Left ventricle myocardium inferior (tissue), 1 donor: ENCODE measurements around the gene DCTN4. TPM values are rescaled to one million over a fixed set of nuclear protein-coding genes. Genes with fewer than 3 reads are reported as not detected.

Experiments
- DNase-seq: peaks from one replicate; pipeline ENCODE4 v3.0.0-alpha.2; 2020
- H3K27ac ChIP-seq: fragments of 200-600 bp; replicated peaks from 2 replicates; pipeline ENCODE4 v1.8.0; 2021
- H3K27me3 ChIP-seq: fragments of 200-600 bp; 2 replicates; pipeline ENCODE4 v1.8.0; 2021; ENCODE audit warnings: low read depth
- H3K36me3 ChIP-seq: fragments of 200-600 bp; 2 replicates; pipeline ENCODE4 v1.8.0; 2021
- H3K4me1 ChIP-seq: fragments of 200-600 bp; 2 replicates; pipeline ENCODE4 v1.8.0; 2021
- H3K4me3 ChIP-seq: fragments of 200-600 bp; 2 replicates; pipeline ENCODE4 v1.8.0; 2021; ENCODE audit warnings: mild to moderate bottlenecking, moderate library complexity
- H3K9me3 ChIP-seq: fragments of 200-600 bp; replicated peaks from 2 replicates; pipeline ENCODE4 v1.8.0; 2021
- intact Hi-C: fragments of 100-400 bp; cut with micrococcal nuclease; formaldehyde crosslinking; loops from one replicate; pipeline ENCODE4 v1.11.0; 2022
- total RNA-seq: library from RNA; stranded (reverse); fragmentation: NEBNext Ultra II Directional; extraction: Animal tissue kit (Norgen Biotek cat#: 25700); gene quantifications from one replicate; pipeline ENCODE4 v1.2.1, GENCODE V29; 2021
- TF ChIP-seq, protein P1 (sequence below): fragments of 200-600 bp; IDR thresholded peaks from 2 replicates; pipeline ENCODE4 v1.8.0; 2021; ENCODE audit warnings: antibody characterized with exemption, mild to moderate bottlenecking, borderline replicate concordance
- donor health status: DM: no; HTN: yes; CAD: no; lungs with severe emphysema.

Gene DCTN4
- total RNA-seq, 1 donor from 2014 or later: 43.1 TPM

DNA sequence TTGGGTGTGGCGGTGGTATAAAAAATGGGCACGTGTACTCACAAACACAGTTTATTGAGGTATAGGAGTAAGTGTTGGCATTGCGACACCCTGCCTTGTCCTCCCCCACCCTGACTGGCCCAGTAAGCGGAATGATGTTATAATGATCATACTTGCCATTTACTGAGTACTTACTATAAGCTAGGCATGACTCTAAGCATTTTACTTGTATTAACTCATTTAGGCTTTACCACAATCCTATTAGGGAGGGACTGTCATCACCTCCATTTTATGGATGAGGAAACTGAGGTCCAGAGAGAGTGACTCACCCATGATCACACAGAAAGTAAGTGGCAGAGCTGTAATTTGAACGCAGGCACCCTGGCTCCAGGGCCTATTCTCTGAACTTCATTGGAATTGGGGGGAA, 22.0 kb upstream of the DCTN4 start:
- H3K4me3 ChIP-seq: peak overlapping the region; percentile 75
- intact Hi-C loops: no loop called here
- no peak for DNase-seq

DNA sequence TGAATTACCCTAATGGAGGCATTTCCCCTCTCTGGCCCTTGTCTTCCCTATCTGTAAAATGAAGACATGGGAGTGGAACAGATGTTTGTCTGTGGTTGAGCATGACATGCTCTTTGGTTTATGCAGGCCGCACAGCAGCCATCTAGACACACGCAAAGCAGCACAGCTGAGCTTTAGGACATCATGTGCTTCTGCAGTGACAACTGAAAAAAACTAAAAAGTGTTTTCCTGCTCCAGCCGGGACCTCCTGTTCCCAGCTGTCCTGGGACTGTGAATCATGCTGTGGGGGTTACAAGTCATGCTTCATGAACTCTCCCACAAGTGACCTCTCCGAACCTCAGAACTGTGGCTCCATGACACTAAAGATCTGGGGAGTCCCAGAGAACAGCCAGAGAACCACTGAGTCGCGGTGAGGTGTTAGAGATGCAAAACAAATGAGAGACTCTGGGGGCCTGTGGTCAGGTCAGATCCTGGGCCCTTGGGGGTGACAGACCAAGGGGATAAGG, 21.4 kb upstream of the DCTN4 start:
- peak overlapping the region; percentile 96 for H3K27ac ChIP-seq
- TF ChIP-seq, protein P1, sequence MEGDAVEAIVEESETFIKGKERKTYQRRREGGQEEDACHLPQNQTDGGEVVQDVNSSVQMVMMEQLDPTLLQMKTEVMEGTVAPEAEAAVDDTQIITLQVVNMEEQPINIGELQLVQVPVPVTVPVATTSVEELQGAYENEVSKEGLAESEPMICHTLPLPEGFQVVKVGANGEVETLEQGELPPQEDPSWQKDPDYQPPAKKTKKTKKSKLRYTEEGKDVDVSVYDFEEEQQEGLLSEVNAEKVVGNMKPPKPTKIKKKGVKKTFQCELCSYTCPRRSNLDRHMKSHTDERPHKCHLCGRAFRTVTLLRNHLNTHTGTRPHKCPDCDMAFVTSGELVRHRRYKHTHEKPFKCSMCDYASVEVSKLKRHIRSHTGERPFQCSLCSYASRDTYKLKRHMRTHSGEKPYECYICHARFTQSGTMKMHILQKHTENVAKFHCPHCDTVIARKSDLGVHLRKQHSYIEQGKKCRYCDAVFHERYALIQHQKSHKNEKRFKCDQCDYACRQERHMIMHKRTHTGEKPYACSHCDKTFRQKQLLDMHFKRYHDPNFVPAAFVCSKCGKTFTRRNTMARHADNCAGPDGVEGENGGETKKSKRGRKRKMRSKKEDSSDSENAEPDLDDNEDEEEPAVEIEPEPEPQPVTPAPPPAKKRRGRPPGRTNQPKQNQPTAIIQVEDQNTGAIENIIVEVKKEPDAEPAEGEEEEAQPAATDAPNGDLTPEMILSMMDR: no peak
- H3K27me3 ChIP-seq: no peaks in the 10 kb centered on the region
- no peaks in the 10 kb centered on the region for H3K9me3 ChIP-seq
- H3K4me1 ChIP-seq: peaks cover 85% of the 10 kb centered on the region
- intact Hi-C loops: no loop called here
- peak overlapping the region; percentile 75 for H3K4me3 ChIP-seq
- DNase-seq: peak; percentile 47
- no peaks in the 10 kb centered on the region for H3K36me3 ChIP-seq

More for the DNA sequence above, 22.0 kb upstream of the DCTN4 start:
- TF ChIP-seq, protein P1: no peak
- Histone ChIP-seq H3K27ac (peak overlapping the region; percentile 96), H3K36me3 (no peaks in the 10 kb centered on the region), H3K27me3 (no peaks in the 10 kb centered on the region), H3K4me1 (peaks cover 86% of the 10 kb centered on the region), H3K9me3 (no peaks in the 10 kb centered on the region)

DNA sequence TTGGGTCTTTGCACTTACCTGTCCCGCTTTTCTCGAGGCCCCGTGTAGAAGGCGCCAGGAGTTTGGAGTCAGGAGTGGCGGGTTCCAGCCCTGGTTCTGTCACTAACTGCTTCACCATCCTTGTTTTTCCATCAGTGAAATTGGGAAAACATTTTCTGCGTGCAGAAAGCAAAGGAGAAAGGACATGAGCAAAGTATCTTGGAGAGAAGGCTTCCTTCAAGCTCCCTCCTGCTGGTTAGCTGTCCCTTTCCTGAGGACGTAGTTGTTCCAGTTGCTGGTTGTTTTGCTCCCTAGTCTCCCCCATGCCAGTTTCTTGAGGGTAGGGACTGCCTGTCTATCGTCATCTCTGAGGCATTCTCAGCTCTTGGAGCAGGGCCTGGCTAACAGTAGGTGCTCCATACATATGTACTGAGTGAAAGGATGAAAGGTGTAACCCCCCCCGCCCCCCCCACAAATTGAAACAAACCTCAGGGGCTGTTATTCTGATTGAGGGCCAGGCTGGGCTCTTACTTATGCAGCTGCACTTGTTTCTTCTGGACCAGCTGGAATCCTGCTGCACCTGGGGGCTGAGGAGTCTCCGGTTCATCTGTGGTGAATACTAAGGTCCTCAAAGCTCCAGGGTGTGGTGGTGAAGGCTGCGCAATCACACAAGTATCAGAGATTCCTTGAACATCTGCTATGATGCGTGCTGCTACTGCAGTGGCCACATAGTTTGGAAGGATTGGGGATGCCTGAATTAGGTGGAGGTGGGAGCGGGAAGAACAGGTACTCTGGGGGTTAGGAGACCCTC, 20.8 kb upstream of the DCTN4 start:
- Histone ChIP-seq H3K36me3 (no peaks in the 10 kb centered on the region), H3K27me3 (no peaks in the 10 kb centered on the region), H3K9me3 (no peaks in the 10 kb centered on the region), H3K4me1 (peaks cover 78% of the 10 kb centered on the region), H3K27ac (peak overlapping the region; percentile 96), H3K4me3 (peak overlapping the region; percentile 75)
- TF ChIP-seq, protein P1: no peak
- DNase-seq: no peak
- intact Hi-C loops: no loop called here

DNA sequence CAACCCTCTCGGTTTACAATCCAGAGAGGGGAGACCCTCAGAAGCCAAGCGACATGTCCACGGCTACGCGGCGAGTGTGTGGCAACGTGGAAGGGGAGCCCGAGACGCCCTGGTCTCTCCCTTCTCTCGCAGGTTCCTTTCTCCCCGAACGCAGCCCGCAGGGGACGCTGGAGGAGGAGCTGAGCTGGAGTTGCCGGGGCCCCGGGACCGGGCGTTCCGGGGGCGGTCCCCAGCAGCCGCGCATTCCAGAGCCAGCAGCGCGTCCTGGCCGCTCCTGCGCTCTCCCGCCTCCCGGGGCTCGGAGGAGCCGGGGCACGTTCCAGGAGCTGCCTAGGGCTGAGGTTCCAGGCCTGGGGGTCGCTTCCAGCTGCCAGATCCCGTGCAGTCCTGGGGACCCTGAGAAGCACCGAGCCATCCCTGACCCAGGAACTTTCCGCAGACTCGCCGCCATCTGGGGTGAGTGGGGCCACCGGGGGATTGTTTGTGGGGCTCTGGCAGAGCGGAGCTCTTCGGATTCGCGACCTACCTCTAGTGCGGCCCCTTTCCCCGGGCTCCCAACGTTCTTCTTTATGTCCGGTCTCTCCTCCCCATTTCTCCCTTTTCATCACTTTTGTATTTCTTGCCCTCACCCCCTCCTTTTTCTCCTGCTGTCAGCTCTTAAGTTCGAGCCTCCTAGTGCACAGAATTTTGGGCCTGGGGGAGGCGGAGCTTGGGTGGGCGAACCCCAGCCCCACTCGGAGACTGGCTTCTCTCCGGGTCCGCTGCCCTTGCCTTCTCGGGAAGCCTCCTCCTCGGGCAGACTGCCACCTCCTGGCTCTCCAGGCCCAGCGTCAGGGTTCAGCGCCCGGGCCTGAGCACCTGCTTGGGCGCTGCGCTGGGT, 19.9 kb upstream of the DCTN4 start, which contains the start of gene SMIM3:
Gene SMIM3, plus strand, starts transcription at position 241 of the 880 bp plus-strand sequence. CDS start 16,684 bp downstream, outside the sequence.
- Histone ChIP-seq H3K27ac (peak within 1 kb of the TSS; percentile 96), H3K9me3 (no peaks in the 10 kb centered on the region), H3K27me3 (no peaks in the 10 kb centered on the region), H3K36me3 (no peaks in the 10 kb centered on the region), H3K4me3 (peak within 1 kb of the TSS; percentile 75), H3K4me1 (peaks cover 70% of the 10 kb centered on the region)
- peak; percentile 89 for DNase-seq
- intact Hi-C loops: no loop called here
- TF ChIP-seq, protein P1: peak; percentile 46

DNA sequence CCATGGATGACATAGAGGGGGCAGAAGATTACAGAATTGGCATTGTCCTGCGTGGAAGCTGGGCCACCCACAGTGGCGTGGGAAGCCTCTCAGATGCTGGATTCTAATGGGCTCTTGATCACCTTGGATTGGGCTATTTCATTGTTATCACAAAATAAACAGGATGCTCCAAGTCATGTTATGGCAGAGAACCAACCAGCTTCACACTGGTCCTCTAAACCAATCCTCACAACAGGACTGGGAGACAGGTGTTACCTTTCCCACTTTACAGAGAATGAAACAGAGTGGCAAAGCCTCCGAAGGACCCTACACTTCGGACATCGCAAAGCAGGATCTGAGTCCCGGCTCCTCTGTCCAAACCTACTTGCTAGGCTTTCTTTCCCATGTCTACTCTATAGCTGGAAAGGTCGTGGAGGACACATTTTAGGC, 19.3 kb upstream of the DCTN4 start:
- intact Hi-C loops: no loop called here
- H3K27ac ChIP-seq: peak overlapping the region; percentile 96
- peaks cover 63% of the 10 kb centered on the region for H3K4me1 ChIP-seq
- peak overlapping the region; percentile 75 for H3K4me3 ChIP-seq
- no peaks in the 10 kb centered on the region for H3K27me3 ChIP-seq
- TF ChIP-seq, protein P1: no peak
- H3K9me3 ChIP-seq: no peaks in the 10 kb centered on the region
- no peak for DNase-seq
- no peaks in the 10 kb centered on the region for H3K36me3 ChIP-seq
